ENCODE results near the gene SOX14. TPM values are rescaled to one million over a fixed set of nuclear protein-coding genes. Genes with fewer than 3 reads are reported as not detected.

SOX14 gene
- total RNA-seq, 4 donors from 2014 or later, result not detected

DNA sequence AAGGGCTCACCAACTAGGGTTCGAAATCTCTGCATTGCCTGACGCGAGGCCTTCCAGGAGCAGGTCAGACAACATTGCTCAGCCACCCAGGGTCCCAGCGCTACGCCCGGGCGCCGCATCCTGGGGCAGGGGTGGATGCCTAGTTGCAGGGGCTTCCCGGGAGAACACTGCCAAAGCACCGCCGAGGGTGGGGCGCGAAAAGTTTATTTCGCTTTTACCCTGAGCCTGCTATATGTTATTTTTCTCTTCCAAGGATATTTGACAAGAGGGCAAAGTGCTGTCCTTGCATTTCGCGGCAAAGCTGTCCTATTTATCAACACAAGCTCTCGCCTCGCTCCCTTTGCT is 549 bp upstream of the SOX14 start:
- H3K9me3 ChIP-seq, result no peaks in the 10 kb centered on the region
- H3K4me1 ChIP-seq, result peaks cover 3 to 21% of the 10 kb centered on the region in 2 donors
- H3K36me3 ChIP-seq, result no peaks in the 10 kb centered on the region
- H3K27me3 ChIP-seq, result peaks cover 85 to 90% (median 85%) of the 10 kb centered on the region in 3 donors
- intact Hi-C loops (cut with DNase I; ENCODE audit: low total_unique reads) (no loop called here), in situ Hi-C loops (cut with MboI; ENCODE audit: low sequenced_read_pairs in 4 of 4) (no loop called here)
- no peak for ATAC-seq
- no peak for DNase-seq
- H3K27ac ChIP-seq, result no peak overlapping the region
- TF ChIP-seq, protein P1, sequence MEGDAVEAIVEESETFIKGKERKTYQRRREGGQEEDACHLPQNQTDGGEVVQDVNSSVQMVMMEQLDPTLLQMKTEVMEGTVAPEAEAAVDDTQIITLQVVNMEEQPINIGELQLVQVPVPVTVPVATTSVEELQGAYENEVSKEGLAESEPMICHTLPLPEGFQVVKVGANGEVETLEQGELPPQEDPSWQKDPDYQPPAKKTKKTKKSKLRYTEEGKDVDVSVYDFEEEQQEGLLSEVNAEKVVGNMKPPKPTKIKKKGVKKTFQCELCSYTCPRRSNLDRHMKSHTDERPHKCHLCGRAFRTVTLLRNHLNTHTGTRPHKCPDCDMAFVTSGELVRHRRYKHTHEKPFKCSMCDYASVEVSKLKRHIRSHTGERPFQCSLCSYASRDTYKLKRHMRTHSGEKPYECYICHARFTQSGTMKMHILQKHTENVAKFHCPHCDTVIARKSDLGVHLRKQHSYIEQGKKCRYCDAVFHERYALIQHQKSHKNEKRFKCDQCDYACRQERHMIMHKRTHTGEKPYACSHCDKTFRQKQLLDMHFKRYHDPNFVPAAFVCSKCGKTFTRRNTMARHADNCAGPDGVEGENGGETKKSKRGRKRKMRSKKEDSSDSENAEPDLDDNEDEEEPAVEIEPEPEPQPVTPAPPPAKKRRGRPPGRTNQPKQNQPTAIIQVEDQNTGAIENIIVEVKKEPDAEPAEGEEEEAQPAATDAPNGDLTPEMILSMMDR (IDR thresholded peaks at IDR 0.05 in 4 of 5, conservative IDR thresholded peaks at IDR 0.05 in 1 of 5), result no peak
- no peak for TF ChIP-seq POLR2A (IDR thresholded peaks at IDR 0.05)
- H3K4me3 ChIP-seq, result peak overlapping the region in 3 of 4 donors; percentile 23 to 38 (median 26)

- TF ChIP-seq, protein P1 (IDR thresholded peaks at IDR 0.05 in 4 of 5, conservative IDR thresholded peaks at IDR 0.05 in 1 of 5), result no peak
- no peak for TF ChIP-seq POLR2A (IDR thresholded peaks at IDR 0.05)
- ATAC-seq (no peak), DNase-seq (no peak)
- in situ Hi-C loops (cut with MboI; ENCODE audit: low sequenced_read_pairs in 4 of 4), result no loop called here
- Histone ChIP-seq H3K9me3 (no peaks in the 10 kb centered on the region), H3K27me3 (peaks cover 88 to 97% (median 95%) of the 10 kb centered on the region in 3 donors), H3K36me3 (no peaks in the 10 kb centered on the region), H3K4me1 (peaks cover 3 to 25% of the 10 kb centered on the region in 2 donors), H3K27ac (no peak overlapping the region), H3K4me3 (peak overlapping the region in 1 of 4 donors; percentile 38)
- intact Hi-C loops (cut with DNase I; ENCODE audit: low total_unique reads), result no loop called here
These were observed 621 bp downstream of the SOX14 start for GRCh38 chr3:137764563-137765309.

- ATAC-seq (no peak), DNase-seq (no peak)
- H3K36me3 ChIP-seq, result no peaks in the 10 kb centered on the region
- peaks cover 3 to 25% of the 10 kb centered on the region in 2 donors for H3K4me1 ChIP-seq
- H3K27ac ChIP-seq, result no peak overlapping the region
- no peaks in the 10 kb centered on the region for H3K9me3 ChIP-seq
- in situ Hi-C loops (cut with MboI; ENCODE audit: low sequenced_read_pairs in 4 of 4) (no loop called here), intact Hi-C loops (cut with DNase I; ENCODE audit: low total_unique reads) (no loop called here)
- H3K27me3 ChIP-seq, result peaks cover 93 to 100% (median 98%) of the 10 kb centered on the region in 3 donors
- TF ChIP-seq, protein P1 (IDR thresholded peaks at IDR 0.05 in 4 of 5, conservative IDR thresholded peaks at IDR 0.05 in 1 of 5), result no peak
- no peak for TF ChIP-seq POLR2A (IDR thresholded peaks at IDR 0.05)
- H3K4me3 ChIP-seq, result no peak overlapping the region
These were observed 1.4 kb downstream of the SOX14 start for GRCh38 chr3:137765310-137766033.

GRCh38 chr3:137766041-137766875 is 2.1 kb downstream of the SOX14 start:
- ATAC-seq (no peak), DNase-seq (no peak)
- Histone ChIP-seq H3K27ac (no peak overlapping the region), H3K4me3 (peak overlapping the region in 1 of 4 donors; percentile 58), H3K9me3 (no peaks in the 10 kb centered on the region), H3K4me1 (peaks cover 9 to 29% of the 10 kb centered on the region in 2 donors), H3K36me3 (no peaks in the 10 kb centered on the region), H3K27me3 (peaks cover 98 to 100% (median 99%) of the 10 kb centered on the region in 3 donors)
- in situ Hi-C loops (cut with MboI; ENCODE audit: low sequenced_read_pairs in 4 of 4) (no loop called here), intact Hi-C loops (cut with DNase I; ENCODE audit: low total_unique reads) (no loop called here)
- TF ChIP-seq, protein P1 (IDR thresholded peaks at IDR 0.05 in 4 of 5, conservative IDR thresholded peaks at IDR 0.05 in 1 of 5), result no peak
